GM23338 (cell line): ENCODE measurements around the gene PDX1.

Source experiments
- CREB1 ChIP-seq: fragments of 250-450 bp; sonication (Bioruptor Pico); IDR thresholded peaks from 2 replicates; pipeline ENCODE4 v1.5.0; 2020; ENCODE audit warnings: low read depth, mild to moderate bottlenecking, moderate library complexity
- CTCF ChIP-seq, 2 experiments: fragments of 200-600 bp in 1 of 2; sonication (generic) in 1 of 2; conservative IDR thresholded peaks; 2 replicates each; pipeline versions ENCODE4 v1.5.1 to v1.6.1; 2016 to 2017; ENCODE audit warnings: antibody characterized with exemption in 2 of 2, low read depth in 2 of 2, mild to moderate bottlenecking in 2 of 2, moderate library complexity in 1 of 2
- EZH2 ChIP-seq: fragments of 200-600 bp; sonication (generic); IDR thresholded peaks from one replicate; pipeline ENCODE4 v1.8.0; 2017; ENCODE audit warnings: antibody characterized with exemption, mild to moderate bottlenecking, low read depth; ENCODE audit not compliant: unreplicated experiment
- EZH2phosphoT487 ChIP-seq: fragments of 200-600 bp; sonication (generic); IDR thresholded peaks from one replicate; pipeline ENCODE4 v1.8.1; 2018; ENCODE audit warnings: antibody characterized with exemption; ENCODE audit not compliant: unreplicated experiment
- JUNB ChIP-seq: IDR thresholded peaks from one replicate; pipeline ENCODE4 v1.6.1; 2016; ENCODE audit warnings: antibody characterized with exemption; ENCODE audit not compliant: unreplicated experiment
- POLR2AphosphoS5 ChIP-seq: IDR thresholded peaks from 2 replicates; pipeline ENCODE4 v1.6.1; 2016; ENCODE audit warnings: antibody characterized with exemption, low read depth
- REST ChIP-seq: IDR thresholded peaks from one replicate; pipeline ENCODE4 v1.6.1; 2018; ENCODE audit warnings: antibody characterized with exemption; ENCODE audit not compliant: unreplicated experiment

- TF ChIP-seq CTCF (conservative IDR thresholded peaks at IDR 0.05; ENCODE audit: low read depth in 2 of 2) (no peak), JUNB (no peak), EZH2phosphoT487 (no peak), EZH2 (peak; percentile 75), POLR2AphosphoS5 (no peak), REST (no peak), CREB1 (no peak)
Observed at GRCh38 chr13:27967736-27968315, 48.0 kb downstream of the PDX1 start.
